ENCODE data around the gene GJA5. TPM values are rescaled to one million over a fixed set of nuclear protein-coding genes. Genes with fewer than 3 reads are reported as not detected.

GJA5 gene
- total RNA-seq (not detected in 2 replicates), polyA plus RNA-seq (not detected in 2 replicates), polyA minus RNA-seq (not detected in 2 replicates)
- 0.16 TPM for total RNA-seq (2013)

GRCh38 chr1:147760481-147761260 lies at the start of gene GJA5:
GJA5 (minus strand) TSS chr1:147760602; CDS start chr1:147759238, 1,364 bp downstream.
- Histone ChIP-seq H3K4me3 (ENCODE audit: control extremely low read depth in 1 of 5, extremely low read depth in 1 of 5, insufficient read depth in 1 of 5, low read depth in 2 of 5, low read length in 4 of 5) (no peak within 1 kb of the TSS), H3K79me2 (ENCODE audit: control insufficient read depth, insufficient read depth, low read length) (no peaks in the 10 kb centered on the region), H3K4me1 (ENCODE audit: control insufficient read depth in 2 of 2, insufficient read depth in 2 of 2, low read length in 2 of 2) (peaks cover 29 to 30% of the 10 kb centered on the region in 2 donors), H3K36me3 (replicated peaks in 1 of 2; ENCODE audit: control extremely low read depth in 1 of 2, control insufficient read depth in 1 of 2, extremely low read depth in 1 of 2, insufficient read depth in 2 of 2, low read length in 1 of 2) (no peaks in the 10 kb centered on the region), H4K20me1 (ENCODE audit: control insufficient read depth, insufficient read depth, low read length, poor library complexity, severe bottlenecking) (no peaks in the 10 kb centered on the region), H3K9ac (ENCODE audit: low read length) (no peak within 1 kb of the TSS), H3K4me2 (replicated peaks; ENCODE audit: low read depth, low read length, poor library complexity, severe bottlenecking) (no peak within 1 kb of the TSS), H2AFZ (ENCODE audit: insufficient read depth, low read depth, low read length, poor library complexity, severe bottlenecking) (no peak within 1 kb of the TSS), H3K9me3 (ENCODE audit: control extremely low read depth in 1 of 3, control insufficient read depth in 2 of 3, insufficient read depth in 1 of 3, low read length in 2 of 3) (no peaks in the 10 kb centered on the region), H3K27me3 (replicated peaks in 1 of 4; ENCODE audit: control extremely low read depth in 1 of 4, control insufficient read depth in 3 of 4, insufficient read depth in 4 of 4, low read length in 3 of 4) (no peaks in the 10 kb centered on the region), H3K27ac (ENCODE audit: low read length in 2 of 2) (no peak within 1 kb of the TSS)
- Mint-ChIP-seq H3K27ac (no peak within 1 kb of the TSS), H3K4me1 (peaks cover 26% of the 10 kb centered on the region), H3K4me3 (no peak within 1 kb of the TSS), H3K27me3 (no peaks in the 10 kb centered on the region), H3K9me3 (ENCODE audit: insufficient read depth) (no peaks in the 10 kb centered on the region)
- CTCF ChIA-PET: no interaction called here
- 100% methylated on average over 2 of the region's 7 CpGs for WGBS (ENCODE audit: insufficient coverage)
- POLR2A ChIA-PET: no interaction called here
- TF ChIP-seq CTCF (IDR thresholded peaks at IDR 0.05): no peak
- TF ChIP-seq EZH2 (IDR thresholded peaks at IDR 0.05; ENCODE audit: borderline replicate concordance, insufficient read depth, low read depth, low read length, poor library complexity, severe bottlenecking): no peak
- ATAC-seq (ENCODE audit: low read depth) (no peak), DNase-seq (no peak)
- intact Hi-C loops (cut with micrococcal nuclease): no loop called here

- no peak for DNase-seq
- Mint-ChIP-seq H3K27ac (no peak overlapping the region), H3K4me3 (no peak overlapping the region), H3K4me1 (no peaks in the 10 kb centered on the region), H3K9me3 (ENCODE audit: insufficient read depth) (no peaks in the 10 kb centered on the region), H3K27me3 (peaks cover 31% of the 10 kb centered on the region)
- Histone ChIP-seq H2AFZ (ENCODE audit: insufficient read depth, low read depth, low read length, poor library complexity, severe bottlenecking) (no peak overlapping the region), H3K36me3 (replicated peaks in 1 of 2; ENCODE audit: control extremely low read depth in 1 of 2, control insufficient read depth in 1 of 2, extremely low read depth in 1 of 2, insufficient read depth in 2 of 2, low read length in 1 of 2) (no peaks in the 10 kb centered on the region), H3K4me2 (replicated peaks; ENCODE audit: low read depth, low read length, poor library complexity, severe bottlenecking) (no peak overlapping the region), H3K9me3 (ENCODE audit: control extremely low read depth in 1 of 3, control insufficient read depth in 2 of 3, insufficient read depth in 1 of 3, low read length in 2 of 3) (no peaks in the 10 kb centered on the region), H3K9ac (ENCODE audit: low read length) (no peak overlapping the region), H4K20me1 (ENCODE audit: control insufficient read depth, insufficient read depth, low read length, poor library complexity, severe bottlenecking) (no peaks in the 10 kb centered on the region), H3K79me2 (ENCODE audit: control insufficient read depth, insufficient read depth, low read length) (no peaks in the 10 kb centered on the region), H3K27ac (ENCODE audit: low read length in 2 of 2) (no peak overlapping the region), H3K4me3 (ENCODE audit: control extremely low read depth in 1 of 5, extremely low read depth in 1 of 5, insufficient read depth in 1 of 5, low read depth in 2 of 5, low read length in 4 of 5) (no peak overlapping the region), H3K27me3 (replicated peaks in 1 of 4; ENCODE audit: control extremely low read depth in 1 of 4, control insufficient read depth in 3 of 4, insufficient read depth in 4 of 4, low read length in 3 of 4) (peaks cover 0 to 3% (median 0%) of the 10 kb centered on the region in 4 experiments), H3K4me1 (ENCODE audit: control insufficient read depth in 2 of 2, insufficient read depth in 2 of 2, low read length in 2 of 2) (no peaks in the 10 kb centered on the region)
- ATAC-seq (ENCODE audit: low read depth): no peak
- ChIA-PET CTCF (interaction anchor here (0.7 kb wide), 1 partner anchor 96 kb away, joined by 4 read pairs; no protein-coding TSS in a partner anchor), POLR2A (no interaction called here)
- TF ChIP-seq CTCF (IDR thresholded peaks at IDR 0.05) (no peak), EZH2 (IDR thresholded peaks at IDR 0.05; ENCODE audit: borderline replicate concordance, insufficient read depth, low read depth, low read length, poor library complexity, severe bottlenecking) (no peak)
- WGBS (ENCODE audit: insufficient coverage): no CpG with 5 or more reads among the region's 1 CpG
- intact Hi-C loops (cut with micrococcal nuclease): no loop called here
These were observed 48.8 kb upstream of the GJA5 start for GRCh38 chr1:147809236-147809635.
